GM19328 (cell line): ENCODE results near the gene CEMIP2.

Experiments used
- ATAC-seq: cut with Tn5 transposase; IDR thresholded peaks from one replicate; pipeline ENCODE4 v1.9.1; 2021; ENCODE audit warnings: mild to moderate bottlenecking, moderate library complexity; ENCODE audit not compliant: unreplicated experiment

The CEMIP2 gene

DNA sequence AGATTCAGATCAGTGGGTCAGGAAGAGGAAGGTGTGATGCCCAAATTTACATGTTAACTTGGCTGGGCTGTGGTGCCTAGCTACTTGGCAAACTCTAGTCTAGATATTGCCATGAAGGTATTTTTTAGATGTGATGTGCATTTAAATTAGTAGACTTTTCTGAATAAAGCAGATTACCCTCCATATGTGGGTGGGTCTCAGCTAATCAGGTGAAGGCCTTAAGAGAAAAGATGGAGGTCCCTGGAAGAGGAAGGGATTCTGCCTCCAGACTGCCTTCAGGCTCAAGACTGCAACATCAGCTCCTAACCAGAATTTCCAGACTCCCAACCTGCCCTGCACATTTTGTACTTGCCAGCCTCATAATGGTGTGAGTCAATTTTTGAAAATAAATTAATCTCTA is 115.8 kb downstream of the CEMIP2 start:
- no peak for ATAC-seq

DNA sequence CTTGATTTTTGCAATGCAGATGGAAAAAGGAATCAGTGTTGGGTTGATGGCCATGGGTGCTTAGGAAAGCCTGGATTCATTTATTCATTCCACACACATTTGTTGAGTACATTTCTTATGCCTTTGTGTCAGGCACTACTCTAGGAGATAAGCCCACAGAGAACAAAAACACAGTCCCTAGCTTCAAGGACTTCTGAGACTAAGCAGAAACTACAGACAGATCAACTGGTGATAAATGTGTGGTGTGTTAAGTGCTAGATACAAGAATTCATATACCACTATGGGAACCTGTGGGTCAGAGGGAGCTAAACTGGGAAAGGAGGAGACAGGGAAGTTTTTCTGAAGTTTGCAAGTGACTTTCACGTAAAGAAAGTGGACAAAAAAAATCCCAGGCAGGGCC is 119.9 kb downstream of the CEMIP2 start:
- no peak for ATAC-seq

DNA sequence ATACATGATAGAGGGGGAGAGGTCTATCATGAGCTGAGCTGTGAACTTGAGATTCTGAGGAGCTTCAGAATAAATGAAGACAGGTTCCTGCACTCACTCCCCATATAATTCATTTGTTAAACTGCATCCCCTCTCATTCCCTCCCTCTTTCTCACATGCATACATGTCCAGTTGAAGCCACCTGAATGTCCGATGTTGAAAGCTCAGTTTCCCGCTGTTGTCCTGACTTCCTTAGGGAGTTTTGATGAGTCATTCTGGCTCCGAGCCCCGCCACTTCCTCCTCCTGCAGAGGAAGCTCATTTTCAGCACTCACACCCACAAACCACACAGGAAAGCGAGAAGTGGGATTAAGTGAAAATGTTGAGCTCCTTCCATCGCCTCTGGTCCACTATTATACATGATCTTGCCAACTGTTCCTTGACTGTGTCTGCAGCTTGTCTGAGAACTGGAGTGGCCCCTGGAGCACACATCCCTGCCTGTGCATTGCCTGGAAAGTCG is 121.2 kb downstream of the CEMIP2 start:
- no peak for ATAC-seq

DNA sequence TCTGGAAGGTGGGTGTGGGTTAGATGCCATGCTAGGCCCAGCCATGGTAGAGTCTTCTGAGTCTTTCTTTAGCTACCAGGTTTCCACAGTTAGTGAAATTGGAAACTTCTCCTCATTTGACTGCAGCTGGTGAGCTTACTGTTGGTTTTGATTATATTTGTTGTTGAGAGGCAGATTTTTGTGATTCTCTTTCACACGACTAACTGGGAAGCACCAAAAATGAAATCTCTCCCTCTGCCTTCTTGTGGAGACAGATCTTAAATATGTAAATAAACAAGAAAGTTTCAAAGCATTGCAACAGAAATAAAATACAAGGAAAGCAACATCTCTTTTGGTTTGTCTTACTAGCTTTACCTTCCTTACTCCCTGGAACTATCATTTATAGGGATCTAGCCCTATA is 122.2 kb downstream of the CEMIP2 start:
- no peak for ATAC-seq

DNA sequence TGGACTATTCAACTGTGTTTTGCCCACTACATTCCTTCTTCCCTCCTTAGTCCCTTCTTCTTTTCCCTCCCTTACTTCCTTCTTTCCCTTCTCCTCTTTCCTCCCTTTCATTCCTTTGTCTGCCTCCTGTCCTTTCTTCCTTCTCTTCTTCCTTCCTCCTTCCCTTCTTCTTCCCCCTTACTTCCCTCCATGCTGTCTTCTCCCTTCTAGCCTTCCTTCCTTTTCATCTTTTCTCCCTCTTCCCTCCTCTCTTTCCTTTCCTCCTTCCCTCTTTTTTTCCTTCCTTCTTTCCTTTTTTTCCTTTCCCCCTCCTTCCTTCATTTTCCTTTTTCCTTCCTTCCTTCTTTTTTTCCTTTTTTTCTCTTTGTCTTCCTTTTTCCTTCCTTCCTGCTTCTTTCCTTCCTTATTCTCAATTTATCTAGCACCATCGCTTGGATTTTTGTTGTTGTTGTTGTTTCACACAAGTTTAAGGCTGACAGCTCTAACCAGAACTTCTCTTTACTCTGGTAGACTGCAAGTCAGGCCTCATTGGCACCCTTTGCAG is 123.4 kb downstream of the CEMIP2 start:
- no peak for ATAC-seq

DNA sequence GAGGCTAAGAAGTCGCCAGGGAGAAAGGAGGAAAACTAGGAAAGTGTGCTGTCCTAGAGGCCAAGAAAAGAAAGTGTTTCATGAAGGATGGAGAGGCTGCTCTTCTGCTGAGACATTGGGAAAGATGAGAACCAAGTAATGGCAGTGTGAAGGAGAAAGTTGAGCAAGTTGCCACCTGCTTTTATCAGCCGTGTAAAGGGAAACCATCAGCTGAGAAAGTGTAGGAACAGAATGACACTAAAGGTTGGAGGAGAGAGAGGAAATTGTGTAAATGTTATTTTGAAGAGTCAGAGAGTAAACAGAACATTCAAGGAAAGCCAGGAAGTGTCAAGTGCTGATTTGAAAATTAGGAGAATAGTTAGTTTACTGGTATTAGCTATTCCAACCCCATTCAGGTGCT is 125.0 kb downstream of the CEMIP2 start:
- ATAC-seq = no peak

DNA sequence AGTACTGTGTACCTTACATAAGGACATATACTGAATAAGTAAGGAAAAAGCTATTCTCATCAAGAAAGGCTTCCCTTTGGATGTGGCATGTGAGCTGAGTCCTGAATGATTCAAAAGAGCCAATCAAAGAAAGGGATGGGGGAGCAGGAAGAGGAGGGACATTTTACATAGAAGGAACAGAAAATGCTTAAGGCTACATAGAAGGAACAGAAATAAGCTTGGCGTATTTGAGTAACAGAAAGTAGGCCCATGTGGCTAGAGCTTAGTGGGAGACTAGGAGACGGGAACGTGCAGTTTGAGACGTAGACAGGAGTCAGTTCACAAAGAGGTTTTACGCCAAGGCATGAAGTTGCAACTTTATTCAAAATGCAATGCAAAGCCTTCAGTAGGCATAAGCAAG is 126.3 kb downstream of the CEMIP2 start:
- no peak for ATAC-seq

DNA sequence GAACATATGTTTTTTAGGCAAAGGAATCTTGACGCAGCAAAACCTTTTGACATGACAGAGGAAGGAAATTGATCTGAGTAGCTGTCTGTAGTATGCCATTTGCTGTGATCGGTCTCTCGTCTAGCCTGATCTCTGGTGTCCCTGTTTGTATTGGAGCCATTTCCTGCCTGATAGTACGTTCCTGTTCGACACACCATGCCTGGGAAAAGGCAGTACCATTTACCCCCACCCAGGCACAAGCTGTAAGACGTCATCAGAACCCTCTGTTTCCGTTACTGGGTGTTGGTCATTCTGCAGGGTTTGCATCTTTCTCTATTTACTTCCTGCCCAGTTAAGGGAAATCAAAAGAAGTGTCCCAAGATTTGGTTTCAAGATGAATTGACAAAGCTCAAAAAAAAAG is 129.7 kb downstream of the CEMIP2 start:
- no peak for ATAC-seq

DNA sequence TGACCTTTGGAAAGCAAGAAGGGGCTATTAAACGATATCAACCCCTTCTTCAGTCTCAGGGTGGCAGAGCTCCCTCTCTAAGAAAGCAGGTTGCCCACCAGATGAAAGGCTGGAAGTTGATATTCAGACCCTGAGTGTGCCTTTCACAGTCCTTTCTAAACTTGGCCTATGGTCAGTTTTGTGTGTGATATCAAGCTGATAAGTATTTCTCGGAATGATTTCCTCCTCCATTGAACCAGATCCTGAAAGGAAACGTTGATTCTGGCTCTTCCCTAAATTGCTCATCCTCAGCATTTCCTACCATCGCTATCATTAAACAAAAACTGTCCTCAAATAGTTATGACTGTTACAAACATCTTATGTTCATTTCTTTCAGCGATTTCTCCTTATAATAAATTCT is 130.4 kb downstream of the CEMIP2 start:
- ATAC-seq = no peak

DNA sequence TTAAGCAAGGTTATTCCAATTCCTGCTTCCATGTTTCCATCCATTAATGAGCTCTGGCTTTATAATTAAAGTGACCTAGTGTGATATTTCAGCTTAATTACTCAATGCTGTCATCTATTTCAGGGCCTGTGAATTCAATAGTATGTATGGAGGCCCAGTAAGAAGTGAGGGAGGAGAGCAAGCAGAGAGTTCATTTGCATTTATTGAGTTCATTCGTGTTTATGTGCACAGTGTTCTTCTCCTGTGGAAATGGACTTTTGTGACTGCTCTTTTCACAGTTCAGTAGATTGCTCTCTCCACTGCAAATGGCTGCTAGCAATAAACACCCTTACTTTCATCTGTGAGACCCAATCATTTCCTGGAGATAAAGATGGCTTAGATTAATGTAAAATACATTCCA is 130.9 kb downstream of the CEMIP2 start:
- ATAC-seq = no peak

DNA sequence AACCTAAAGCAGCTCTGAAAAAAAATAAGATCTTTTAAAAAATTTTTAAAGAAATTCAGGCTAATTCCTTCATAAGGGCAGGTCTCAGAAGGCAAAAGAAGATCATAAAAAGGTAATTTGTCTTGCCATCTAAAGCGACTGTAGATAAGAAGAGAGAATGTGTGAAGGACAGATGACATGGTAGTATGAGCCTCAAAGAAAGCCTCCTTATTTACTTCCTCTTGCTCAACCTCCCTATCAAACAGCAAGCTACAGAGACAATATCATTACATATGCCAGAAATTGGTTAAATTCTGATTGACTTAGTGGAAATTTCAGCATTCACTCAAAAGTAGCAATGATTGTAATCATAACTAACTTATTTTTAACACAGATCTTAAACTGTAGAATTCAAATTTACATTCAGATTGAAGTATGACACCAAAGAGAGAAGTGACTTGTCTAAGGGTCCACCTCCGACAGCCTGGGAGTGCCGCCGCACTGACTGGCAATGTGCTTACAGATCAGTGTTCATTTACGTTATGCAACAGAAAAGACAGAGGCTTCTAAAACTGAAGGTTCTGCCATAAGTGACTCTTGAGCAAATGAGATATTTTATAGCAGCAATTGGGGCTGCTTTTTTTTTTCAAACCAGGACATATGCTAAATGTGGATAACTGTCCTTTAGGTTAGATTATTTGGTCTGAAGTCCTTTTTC is 132.0 kb downstream of the CEMIP2 start:
- ATAC-seq = no peak

DNA sequence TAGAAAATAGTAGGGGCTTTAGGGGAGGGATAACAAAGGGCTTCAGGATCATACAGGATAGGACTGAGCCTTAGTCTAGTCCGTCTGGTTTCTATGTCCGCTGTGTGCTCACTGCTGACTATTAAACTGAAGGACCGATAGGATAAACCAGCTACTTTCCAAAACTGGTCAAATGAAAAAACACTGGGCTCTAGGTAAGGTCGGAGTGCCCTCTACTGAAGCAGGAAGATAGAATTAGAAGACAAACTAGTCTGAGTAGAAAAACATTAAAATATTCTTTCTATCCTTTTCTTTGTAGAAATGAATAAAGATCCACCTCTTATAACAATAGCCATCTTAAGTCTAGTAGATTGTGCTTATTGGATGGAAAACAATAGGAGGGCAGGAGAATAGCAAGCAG is 133.6 kb downstream of the CEMIP2 start:
- ATAC-seq = no peak
